IMR-90 (cell line): ENCODE results near the gene RBBP8.

Experiments used
- BHLHE40 ChIP-seq: fragments of 150-350 bp; IDR thresholded peaks from 2 replicates; pipeline ENCODE4 v1.6.1; 2016; ENCODE audit warnings: mild to moderate bottlenecking, low read depth, low read length
- CHD1 ChIP-seq: IDR thresholded peaks from 2 replicates; pipeline ENCODE4 v1.6.1; 2012; ENCODE audit warnings: low read depth, low read length, improper control_type of control experiment
- MXI1 ChIP-seq: IDR thresholded peaks from 2 replicates; pipeline ENCODE4 v1.6.1; 2012; ENCODE audit warnings: low read depth, mild to moderate bottlenecking, low read length, moderate library complexity, borderline replicate concordance
- POLR2A ChIP-seq: IDR thresholded peaks from 2 replicates; pipeline ENCODE4 v1.6.1; 2012; ENCODE audit warnings: mild to moderate bottlenecking, low read depth, low read length
- RAD21 ChIP-seq: IDR thresholded peaks from 2 replicates; pipeline ENCODE4 v1.6.1; 2012; ENCODE audit warnings: low read length, improper control_type of control experiment
- RCOR1 ChIP-seq: IDR thresholded peaks from 2 replicates; pipeline ENCODE4 v1.6.1; 2012; ENCODE audit warnings: mild to moderate bottlenecking, low read length, improper control_type of control experiment; ENCODE audit not compliant: insufficient replicate concordance
- TF ChIP-seq, protein P1 (sequence below): fragments of 150-350 bp; IDR thresholded peaks from 2 replicates; pipeline ENCODE4 v1.6.1; 2016; ENCODE audit warnings: low read depth, mild to moderate bottlenecking, low read length, moderate library complexity, borderline replicate concordance
- TF ChIP-seq, protein P2 (sequence below): conservative IDR thresholded peaks from 2 replicates; pipeline ENCODE4 v1.5.1; 2012; ENCODE audit warnings: mild to moderate bottlenecking, low read depth, low read length, improper control_type of control experiment
- TF ChIP-seq, protein P3 (sequence below): fragments of 150-350 bp; IDR thresholded peaks from 2 replicates; pipeline ENCODE4 v1.6.1; 2017; ENCODE audit warnings: mild to moderate bottlenecking, antibody characterized with exemption, low read length, low read depth

DNA sequence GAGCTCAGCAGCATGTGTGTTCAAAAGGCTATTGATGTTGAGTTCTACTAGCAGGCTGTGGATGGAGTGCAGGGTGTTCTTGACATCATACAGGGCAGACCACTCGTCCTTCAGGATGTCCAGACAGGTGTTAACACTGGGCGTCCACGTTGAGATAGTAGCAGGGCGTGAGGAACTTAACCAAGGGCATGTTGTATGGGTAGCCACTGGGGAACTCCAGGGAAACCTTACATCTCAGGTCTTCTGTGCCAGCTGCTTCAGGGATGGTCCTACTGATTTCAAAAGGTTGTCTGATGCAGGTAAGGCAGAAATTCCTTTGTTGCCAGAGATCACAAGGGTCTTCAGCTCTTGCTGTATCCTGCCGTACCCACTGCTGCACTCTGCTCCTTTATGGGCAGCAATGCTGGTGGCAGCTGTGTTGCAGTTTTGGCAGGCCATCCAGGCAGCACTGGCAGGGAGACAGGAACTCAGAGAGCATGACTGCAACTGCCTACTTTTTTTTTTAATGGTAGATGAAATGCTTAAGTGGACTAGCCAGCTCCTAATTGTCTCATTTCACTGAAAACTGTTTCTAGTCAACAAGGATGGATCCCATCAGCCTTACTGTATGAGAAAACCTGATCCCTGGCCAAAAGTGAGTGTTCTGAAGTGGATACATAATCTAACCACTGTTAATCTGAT lies 32.4 kb upstream of the RBBP8 start:
- no peak for TF ChIP-seq RAD21
- TF ChIP-seq, protein P1, sequence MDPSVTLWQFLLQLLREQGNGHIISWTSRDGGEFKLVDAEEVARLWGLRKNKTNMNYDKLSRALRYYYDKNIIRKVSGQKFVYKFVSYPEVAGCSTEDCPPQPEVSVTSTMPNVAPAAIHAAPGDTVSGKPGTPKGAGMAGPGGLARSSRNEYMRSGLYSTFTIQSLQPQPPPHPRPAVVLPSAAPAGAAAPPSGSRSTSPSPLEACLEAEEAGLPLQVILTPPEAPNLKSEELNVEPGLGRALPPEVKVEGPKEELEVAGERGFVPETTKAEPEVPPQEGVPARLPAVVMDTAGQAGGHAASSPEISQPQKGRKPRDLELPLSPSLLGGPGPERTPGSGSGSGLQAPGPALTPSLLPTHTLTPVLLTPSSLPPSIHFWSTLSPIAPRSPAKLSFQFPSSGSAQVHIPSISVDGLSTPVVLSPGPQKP: no peak
- TF ChIP-seq, protein P2, sequence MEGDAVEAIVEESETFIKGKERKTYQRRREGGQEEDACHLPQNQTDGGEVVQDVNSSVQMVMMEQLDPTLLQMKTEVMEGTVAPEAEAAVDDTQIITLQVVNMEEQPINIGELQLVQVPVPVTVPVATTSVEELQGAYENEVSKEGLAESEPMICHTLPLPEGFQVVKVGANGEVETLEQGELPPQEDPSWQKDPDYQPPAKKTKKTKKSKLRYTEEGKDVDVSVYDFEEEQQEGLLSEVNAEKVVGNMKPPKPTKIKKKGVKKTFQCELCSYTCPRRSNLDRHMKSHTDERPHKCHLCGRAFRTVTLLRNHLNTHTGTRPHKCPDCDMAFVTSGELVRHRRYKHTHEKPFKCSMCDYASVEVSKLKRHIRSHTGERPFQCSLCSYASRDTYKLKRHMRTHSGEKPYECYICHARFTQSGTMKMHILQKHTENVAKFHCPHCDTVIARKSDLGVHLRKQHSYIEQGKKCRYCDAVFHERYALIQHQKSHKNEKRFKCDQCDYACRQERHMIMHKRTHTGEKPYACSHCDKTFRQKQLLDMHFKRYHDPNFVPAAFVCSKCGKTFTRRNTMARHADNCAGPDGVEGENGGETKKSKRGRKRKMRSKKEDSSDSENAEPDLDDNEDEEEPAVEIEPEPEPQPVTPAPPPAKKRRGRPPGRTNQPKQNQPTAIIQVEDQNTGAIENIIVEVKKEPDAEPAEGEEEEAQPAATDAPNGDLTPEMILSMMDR: no peak
- TF ChIP-seq POLR2A: no peak
- no peak for TF ChIP-seq RCOR1
- TF ChIP-seq, protein P3, sequence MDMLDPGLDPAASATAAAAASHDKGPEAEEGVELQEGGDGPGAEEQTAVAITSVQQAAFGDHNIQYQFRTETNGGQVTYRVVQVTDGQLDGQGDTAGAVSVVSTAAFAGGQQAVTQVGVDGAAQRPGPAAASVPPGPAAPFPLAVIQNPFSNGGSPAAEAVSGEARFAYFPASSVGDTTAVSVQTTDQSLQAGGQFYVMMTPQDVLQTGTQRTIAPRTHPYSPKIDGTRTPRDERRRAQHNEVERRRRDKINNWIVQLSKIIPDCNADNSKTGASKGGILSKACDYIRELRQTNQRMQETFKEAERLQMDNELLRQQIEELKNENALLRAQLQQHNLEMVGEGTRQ: no peak
- no peak for TF ChIP-seq MXI1
- no peak for TF ChIP-seq CHD1
- TF ChIP-seq BHLHE40: no peak
